GM12874 (cell line): Measurements from ENCODE around the gene GRID1.

Experiments
- TF ChIP-seq, protein P1 (sequence below): IDR thresholded peaks from 2 replicates; pipeline ENCODE4 v1.5.1; 2011; ENCODE audit warnings: low read depth, mild to moderate bottlenecking, control low read depth, low read length, moderate library complexity; ENCODE audit not compliant: insufficient read depth

Gene GRID1

DNA sequence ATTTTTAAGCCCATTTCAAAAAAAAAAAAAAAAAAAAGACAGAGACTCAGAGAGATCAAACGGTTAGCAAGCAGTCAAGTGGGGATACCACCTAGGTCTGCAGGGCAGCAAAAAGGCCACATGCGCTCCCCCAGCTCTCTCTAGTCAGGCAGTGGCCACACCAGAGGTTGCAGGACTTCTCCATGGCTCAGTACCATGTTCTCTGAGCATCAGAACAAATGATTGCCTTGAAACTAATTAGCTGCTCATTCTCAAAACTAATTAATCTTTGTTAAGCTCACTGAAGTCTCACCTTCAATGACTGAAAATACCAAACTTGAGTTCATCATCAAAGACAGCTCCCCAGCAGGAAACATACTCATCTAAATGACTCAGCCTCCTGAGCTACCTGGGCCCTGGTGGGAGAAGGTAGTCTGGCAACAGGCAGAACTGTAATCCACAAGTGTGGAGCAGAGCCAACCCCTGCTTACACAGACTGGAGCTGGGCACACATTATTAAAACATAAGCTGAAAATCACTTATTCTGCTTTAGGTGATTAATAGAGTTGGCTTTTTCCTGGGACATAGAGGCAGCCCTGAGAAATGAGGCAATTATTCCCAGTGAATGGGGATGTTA is 319.6 kb downstream of the GRID1 start:
- TF ChIP-seq, protein P1, sequence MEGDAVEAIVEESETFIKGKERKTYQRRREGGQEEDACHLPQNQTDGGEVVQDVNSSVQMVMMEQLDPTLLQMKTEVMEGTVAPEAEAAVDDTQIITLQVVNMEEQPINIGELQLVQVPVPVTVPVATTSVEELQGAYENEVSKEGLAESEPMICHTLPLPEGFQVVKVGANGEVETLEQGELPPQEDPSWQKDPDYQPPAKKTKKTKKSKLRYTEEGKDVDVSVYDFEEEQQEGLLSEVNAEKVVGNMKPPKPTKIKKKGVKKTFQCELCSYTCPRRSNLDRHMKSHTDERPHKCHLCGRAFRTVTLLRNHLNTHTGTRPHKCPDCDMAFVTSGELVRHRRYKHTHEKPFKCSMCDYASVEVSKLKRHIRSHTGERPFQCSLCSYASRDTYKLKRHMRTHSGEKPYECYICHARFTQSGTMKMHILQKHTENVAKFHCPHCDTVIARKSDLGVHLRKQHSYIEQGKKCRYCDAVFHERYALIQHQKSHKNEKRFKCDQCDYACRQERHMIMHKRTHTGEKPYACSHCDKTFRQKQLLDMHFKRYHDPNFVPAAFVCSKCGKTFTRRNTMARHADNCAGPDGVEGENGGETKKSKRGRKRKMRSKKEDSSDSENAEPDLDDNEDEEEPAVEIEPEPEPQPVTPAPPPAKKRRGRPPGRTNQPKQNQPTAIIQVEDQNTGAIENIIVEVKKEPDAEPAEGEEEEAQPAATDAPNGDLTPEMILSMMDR = no peak

DNA sequence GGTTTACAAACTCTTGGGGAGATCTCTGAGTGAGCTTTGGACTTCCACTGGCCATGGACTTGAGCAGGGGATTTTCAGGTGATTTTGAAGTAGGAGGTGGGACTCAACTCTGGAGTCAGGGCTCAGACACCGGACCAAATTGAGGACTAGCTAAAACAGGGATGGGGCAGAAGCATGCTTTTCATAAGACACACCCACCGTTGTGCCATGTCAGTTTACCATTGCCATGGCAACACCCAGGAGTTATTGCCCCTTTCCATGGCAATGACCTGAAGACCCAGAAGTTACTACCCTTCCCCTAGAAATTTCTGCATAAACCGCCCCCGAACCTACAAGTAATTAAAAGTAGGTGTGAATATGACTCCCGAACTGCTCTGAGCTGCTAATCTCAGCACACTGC is 320.7 kb downstream of the GRID1 start:
- TF ChIP-seq, protein P1 = no peak

DNA sequence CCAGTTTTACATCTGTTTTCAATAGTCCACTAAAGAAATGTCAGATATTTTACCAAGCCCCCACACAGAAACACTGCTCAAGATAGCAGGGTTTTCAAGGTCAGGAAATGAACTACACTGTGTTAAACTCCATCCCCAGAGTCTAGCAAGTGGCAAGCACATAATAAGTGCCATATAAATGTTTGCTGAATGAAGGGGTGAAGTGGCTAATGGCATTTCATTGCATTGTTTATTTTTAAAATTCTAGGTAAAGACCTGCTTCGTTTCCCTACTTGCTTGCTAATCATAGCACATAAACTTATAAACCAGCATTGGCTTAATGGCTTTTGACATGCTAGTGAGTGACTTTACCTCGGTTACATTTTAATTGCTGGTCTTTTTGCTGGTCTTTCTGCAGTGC is 322.6 kb downstream of the GRID1 start:
- TF ChIP-seq, protein P1 = no peak

- TF ChIP-seq, protein P1 = no peak
These were observed 323.4 kb downstream of the GRID1 start for GRCh38 chr10:86043236-86043635.

- TF ChIP-seq, protein P1 = no peak
These were observed 324.4 kb downstream of the GRID1 start for GRCh38 chr10:86042161-86042560.

- TF ChIP-seq, protein P1 = no peak
These were observed 325.5 kb downstream of the GRID1 start for GRCh38 chr10:86041116-86041515.

DNA sequence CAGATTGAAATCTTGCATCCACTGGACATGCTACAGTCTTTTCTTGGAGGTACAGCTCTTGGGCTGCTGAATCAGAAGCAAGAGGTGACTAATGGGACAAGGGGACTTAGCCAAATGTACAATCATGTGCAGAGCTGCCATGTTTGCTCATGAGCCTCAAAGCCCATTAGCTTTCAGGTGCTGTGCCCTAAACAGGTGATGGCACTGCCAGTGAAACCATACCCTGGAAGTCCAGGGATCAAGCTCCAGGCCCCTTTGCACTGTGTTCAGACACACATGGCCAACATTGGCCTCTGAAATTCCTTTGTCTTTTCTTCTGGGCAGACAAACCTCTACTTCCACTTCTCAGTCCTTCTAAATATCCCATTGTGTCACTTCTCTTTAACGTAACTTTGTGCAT is 328.2 kb downstream of the GRID1 start:
- TF ChIP-seq, protein P1 = no peak

DNA sequence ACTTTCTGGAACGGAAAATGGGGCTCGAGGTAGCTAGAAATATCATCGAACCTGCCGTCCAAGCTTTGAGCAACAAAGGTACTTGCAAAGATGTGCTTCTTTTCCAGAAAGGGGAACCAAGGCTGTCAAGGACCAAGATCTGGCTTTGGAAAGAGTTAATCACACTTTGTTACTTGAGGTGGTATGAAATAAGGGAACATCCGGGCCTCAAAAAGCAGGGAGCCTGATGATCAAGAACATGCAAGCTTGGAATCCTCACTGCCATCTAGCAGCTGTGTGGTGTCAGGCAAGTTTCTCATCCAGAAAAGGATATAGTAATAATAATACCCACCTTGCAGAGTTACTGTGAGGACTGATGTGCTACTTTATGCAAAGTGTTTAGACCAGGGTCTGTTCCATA is 329.5 kb downstream of the GRID1 start:
- TF ChIP-seq, protein P1 = no peak
